Measurements from ENCODE around the gene KIF18A. TPM values are rescaled to one million over a fixed set of nuclear protein-coding genes. Genes with fewer than 3 reads are reported as not detected.

Gene KIF18A
- total RNA-seq, 1 donor: 18.2 TPM

DNA sequence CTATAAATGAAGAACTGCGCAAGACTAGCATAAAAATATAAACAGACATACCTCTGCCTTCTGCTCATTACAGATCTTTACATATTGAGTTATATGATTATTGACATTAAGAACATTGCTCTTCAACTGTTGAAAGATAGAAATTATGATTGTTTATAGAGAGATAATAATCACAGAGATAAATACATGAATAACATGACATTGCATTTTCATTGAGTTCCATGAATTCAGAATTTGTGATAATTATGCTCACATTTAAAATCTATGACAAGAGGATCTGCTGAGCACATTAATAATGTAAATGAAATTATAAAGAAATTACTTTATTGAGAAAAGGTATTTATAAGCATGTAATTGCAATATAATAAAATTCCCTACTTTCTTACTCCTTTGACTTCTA lies 24.8 kb downstream of the KIF18A start:
- no peak overlapping the region for H3K4me3 ChIP-seq (ENCODE audit: low read depth, low read length)
- TF ChIP-seq CTCF (IDR thresholded peaks at IDR 0.05; ENCODE audit: insufficient read depth, low read length): no peak
- no peak for DNase-seq (ENCODE audit: low read depth)

- no peak for TF ChIP-seq CTCF (IDR thresholded peaks at IDR 0.05; ENCODE audit: insufficient read depth, low read length)
- H3K4me3 ChIP-seq (ENCODE audit: low read depth, low read length): no peak overlapping the region
- DNase-seq (ENCODE audit: low read depth): no peak
These were observed 30.4 kb downstream of the KIF18A start for GRCh38 chr11:28077521-28077920.

DNA sequence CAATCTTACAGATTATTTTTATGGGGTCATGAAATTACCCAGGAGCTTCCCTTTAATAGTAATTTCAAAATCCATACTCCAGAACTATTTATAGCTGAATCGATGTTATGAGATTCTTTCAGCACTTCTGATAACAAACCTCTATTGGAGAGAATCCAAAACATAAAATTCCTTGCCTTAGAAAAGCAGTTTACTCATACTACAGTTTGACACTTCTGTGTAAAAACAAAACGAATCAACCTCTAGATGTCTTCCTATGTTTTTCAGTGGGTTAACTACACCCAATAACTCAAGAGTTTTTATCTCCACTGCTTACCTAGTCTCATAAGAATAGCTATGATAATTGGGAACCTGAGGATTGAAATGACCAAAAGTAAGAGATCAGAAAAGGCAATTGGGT lies 35.6 kb downstream of the KIF18A start:
- peak; percentile 67 for DNase-seq (ENCODE audit: low read depth)
- H3K4me3 ChIP-seq (ENCODE audit: low read depth, low read length): no peak overlapping the region
- no peak for TF ChIP-seq CTCF (IDR thresholded peaks at IDR 0.05; ENCODE audit: insufficient read depth, low read length)

DNA sequence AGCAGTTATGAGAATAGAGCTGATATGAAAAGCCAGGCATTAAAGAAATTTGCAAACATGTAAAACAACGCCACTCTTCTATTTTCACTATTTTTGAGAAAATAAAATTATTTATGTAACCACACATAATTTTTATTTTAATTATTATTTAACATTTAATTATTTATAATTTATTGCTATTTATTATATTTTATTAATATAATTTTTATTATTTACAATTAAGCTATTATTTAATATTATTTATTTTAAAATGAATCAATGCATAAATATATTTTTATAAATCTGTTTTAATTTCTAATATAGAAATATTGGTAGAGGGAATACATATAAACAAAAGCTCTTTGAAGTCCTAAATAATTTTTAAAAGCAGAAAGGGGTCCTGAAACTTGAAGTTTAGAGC lies 36.7 kb downstream of the KIF18A start:
- no peak overlapping the region for H3K4me3 ChIP-seq (ENCODE audit: low read depth, low read length)
- DNase-seq (ENCODE audit: low read depth): no peak
- no peak for TF ChIP-seq CTCF (IDR thresholded peaks at IDR 0.05; ENCODE audit: insufficient read depth, low read length)

DNA sequence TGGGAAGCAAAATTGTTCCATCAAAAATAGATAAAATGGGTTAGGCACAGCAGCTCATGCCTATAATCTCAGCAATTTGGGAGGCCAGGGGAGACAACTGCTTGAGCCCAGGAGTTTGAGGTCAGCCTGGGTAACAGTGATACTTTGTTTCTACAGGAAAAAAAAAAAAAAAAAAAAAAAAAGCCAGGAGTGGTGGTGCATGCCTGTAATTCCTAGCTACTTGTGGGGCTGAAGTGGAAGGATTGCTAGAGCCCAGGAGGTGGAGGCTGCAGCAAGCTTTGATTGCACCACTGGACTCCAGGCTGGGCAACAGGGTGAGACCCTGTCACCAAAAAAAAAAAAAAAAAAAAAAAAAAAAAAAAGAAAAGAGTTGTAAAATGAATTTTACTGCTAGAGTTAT lies 49.6 kb downstream of the KIF18A start:
- DNase-seq (ENCODE audit: low read depth): no peak
- H3K4me3 ChIP-seq (ENCODE audit: low read depth, low read length): no peak overlapping the region
- no peak for TF ChIP-seq CTCF (IDR thresholded peaks at IDR 0.05; ENCODE audit: insufficient read depth, low read length)

GRCh38 chr11:28054821-28055220 lies 53.1 kb downstream of the KIF18A start:
- no peak for TF ChIP-seq CTCF (IDR thresholded peaks at IDR 0.05; ENCODE audit: insufficient read depth, low read length)
- H3K4me3 ChIP-seq (ENCODE audit: low read depth, low read length): no peak overlapping the region
- no peak for DNase-seq (ENCODE audit: low read depth)
